ENCODE results near the gene EXOC3.

The EXOC3 gene

DNA sequence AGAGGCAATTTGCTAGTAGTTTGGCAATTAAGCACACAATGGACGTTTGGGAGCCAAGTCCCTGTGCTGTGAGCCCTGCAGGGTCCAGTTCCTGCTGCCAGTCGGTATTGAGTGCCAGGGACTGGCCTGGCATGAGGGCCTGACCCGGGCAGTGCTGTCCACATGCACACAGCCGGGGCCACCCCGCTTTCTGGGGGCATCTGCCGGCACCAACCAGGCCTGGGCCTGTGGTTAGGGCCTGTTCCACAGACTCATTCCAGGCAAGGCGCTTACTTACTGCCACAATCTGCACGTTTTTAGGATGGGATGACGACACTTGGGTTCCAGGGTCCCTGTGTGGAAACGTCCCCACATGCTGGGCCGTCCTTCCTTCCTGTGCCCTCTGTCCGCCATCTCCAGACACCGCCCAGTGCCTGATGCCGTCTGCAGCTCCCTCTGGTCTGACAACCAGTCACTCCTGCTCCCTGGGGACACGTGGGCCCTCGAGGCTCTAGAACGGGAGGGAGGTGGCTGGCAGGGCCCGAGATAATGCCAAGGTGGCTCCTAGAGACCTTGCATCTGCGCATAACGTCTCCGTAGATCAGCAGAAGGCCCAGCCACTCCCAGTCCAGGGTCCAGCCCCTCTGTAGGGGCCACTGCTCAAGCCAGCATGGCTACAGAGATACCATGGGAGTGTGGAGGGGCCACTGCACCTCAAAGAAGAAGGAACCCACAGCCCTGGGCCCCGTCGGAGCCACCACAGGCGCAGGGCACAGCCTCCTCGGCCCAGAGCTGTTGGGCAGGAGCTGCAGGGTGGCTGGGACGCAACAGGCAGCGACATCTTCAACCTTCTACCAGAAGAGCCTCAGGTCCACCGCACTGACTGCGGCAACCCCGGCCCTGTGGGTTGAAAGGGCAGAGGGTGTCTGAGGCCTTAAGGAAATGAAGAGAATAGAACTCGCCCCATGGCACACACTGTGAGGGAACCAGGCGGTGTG, 56.5 kb downstream of the EXOC3 start:
- TF ChIP-seq, protein P1, sequence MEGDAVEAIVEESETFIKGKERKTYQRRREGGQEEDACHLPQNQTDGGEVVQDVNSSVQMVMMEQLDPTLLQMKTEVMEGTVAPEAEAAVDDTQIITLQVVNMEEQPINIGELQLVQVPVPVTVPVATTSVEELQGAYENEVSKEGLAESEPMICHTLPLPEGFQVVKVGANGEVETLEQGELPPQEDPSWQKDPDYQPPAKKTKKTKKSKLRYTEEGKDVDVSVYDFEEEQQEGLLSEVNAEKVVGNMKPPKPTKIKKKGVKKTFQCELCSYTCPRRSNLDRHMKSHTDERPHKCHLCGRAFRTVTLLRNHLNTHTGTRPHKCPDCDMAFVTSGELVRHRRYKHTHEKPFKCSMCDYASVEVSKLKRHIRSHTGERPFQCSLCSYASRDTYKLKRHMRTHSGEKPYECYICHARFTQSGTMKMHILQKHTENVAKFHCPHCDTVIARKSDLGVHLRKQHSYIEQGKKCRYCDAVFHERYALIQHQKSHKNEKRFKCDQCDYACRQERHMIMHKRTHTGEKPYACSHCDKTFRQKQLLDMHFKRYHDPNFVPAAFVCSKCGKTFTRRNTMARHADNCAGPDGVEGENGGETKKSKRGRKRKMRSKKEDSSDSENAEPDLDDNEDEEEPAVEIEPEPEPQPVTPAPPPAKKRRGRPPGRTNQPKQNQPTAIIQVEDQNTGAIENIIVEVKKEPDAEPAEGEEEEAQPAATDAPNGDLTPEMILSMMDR (IDR thresholded peaks at IDR 0.05; ENCODE audit: poor library complexity, severe bottlenecking) = no peak
- no peak overlapping the region for H3K27ac ChIP-seq (ENCODE audit: poor library complexity, severe bottlenecking)
- no peaks in the 10 kb centered on the region for H3K36me3 ChIP-seq (ENCODE audit: low read depth)
- DNase-seq (ENCODE audit: low spot score) (no peak), ATAC-seq (ENCODE audit: low read depth) (no peak)
- H3K27me3 ChIP-seq (ENCODE audit: insufficient read depth, poor library complexity, severe bottlenecking) = peaks cover 67% of the 10 kb centered on the region
- H3K9me3 ChIP-seq (ENCODE audit: severe bottlenecking) = no peaks in the 10 kb centered on the region
- H3K4me1 ChIP-seq (ENCODE audit: insufficient read depth, poor library complexity, severe bottlenecking) = no peaks in the 10 kb centered on the region
- H3K4me3 ChIP-seq (ENCODE audit: severe bottlenecking) = no peak overlapping the region

DNA sequence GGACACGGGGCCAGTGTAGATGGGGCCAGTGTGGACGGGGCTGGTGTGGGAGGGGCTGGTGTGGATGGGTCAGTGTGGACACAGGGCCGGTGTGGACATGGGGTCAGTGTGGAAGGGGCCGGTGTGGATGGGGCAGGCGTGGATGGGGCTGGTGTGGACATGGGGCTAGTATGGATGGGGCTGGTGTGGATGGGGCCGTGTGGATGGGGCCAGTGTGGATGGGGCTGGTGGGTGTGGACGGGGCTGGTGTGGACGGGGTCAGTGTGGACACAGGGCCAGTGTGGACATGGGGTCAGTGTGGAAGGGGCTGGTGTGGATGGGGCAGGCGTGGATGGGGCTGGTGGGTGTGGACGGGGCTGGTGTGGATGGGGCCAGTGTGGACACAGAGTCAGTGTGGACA, 57.5 kb downstream of the EXOC3 start:
- DNase-seq (ENCODE audit: low spot score) (no peak), ATAC-seq (ENCODE audit: low read depth) (no peak)
- peaks cover 69% of the 10 kb centered on the region for H3K27me3 ChIP-seq (ENCODE audit: insufficient read depth, poor library complexity, severe bottlenecking)

DNA sequence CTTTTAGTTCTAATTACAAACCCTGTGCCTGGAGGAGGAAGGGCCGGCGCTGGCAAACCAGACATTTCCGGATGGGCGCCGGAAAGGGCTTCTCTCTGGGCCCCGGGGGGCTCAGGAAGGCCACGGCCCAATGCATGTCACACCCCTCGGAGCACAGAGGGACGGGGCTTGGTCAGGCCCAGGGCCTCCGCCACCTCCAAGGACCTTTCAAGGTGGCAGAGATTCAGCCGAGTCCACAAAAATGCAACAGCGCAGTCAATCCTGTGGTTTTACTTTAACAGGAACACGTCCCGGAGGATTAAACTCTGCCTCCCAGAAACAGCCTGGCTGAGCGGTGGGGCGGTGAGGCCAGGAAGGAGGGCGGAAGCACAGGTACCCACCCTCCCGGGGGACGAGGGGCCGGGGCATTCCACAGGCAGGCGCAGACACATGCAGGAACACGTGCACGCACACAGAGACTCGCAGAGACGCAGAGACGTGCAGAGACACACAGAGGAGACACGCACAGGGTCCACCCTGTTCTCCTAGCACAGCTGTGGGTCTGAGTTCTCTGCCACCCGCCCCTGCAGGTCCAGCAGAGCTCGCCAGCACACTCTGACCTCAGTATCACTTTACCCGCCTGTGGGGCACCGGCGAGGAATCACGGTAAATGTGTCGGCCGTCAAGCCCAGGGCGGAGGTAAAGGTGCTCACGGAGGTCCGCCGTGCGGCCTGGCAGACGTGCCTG, 58.3 kb downstream of the EXOC3 start:
- Histone ChIP-seq H3K36me3 (ENCODE audit: low read depth) (no peaks in the 10 kb centered on the region), H3K4me3 (ENCODE audit: severe bottlenecking) (no peak overlapping the region), H3K9me3 (ENCODE audit: severe bottlenecking) (no peaks in the 10 kb centered on the region), H3K27ac (ENCODE audit: poor library complexity, severe bottlenecking) (no peak overlapping the region), H3K27me3 (ENCODE audit: insufficient read depth, poor library complexity, severe bottlenecking) (peaks cover 69% of the 10 kb centered on the region), H3K4me1 (ENCODE audit: insufficient read depth, poor library complexity, severe bottlenecking) (no peaks in the 10 kb centered on the region)
- DNase-seq (ENCODE audit: low spot score) = no peak
- ATAC-seq (ENCODE audit: low read depth) = peak; percentile 19; the same call in 2 of the 3 replicates
- TF ChIP-seq, protein P1 (IDR thresholded peaks at IDR 0.05; ENCODE audit: poor library complexity, severe bottlenecking) = no peak

More for the DNA sequence above, 57.5 kb downstream of the EXOC3 start:
- no peak overlapping the region for H3K4me3 ChIP-seq (ENCODE audit: severe bottlenecking)
- no peaks in the 10 kb centered on the region for H3K4me1 ChIP-seq (ENCODE audit: insufficient read depth, poor library complexity, severe bottlenecking)
- no peak overlapping the region for H3K27ac ChIP-seq (ENCODE audit: poor library complexity, severe bottlenecking)
- no peaks in the 10 kb centered on the region for H3K9me3 ChIP-seq (ENCODE audit: severe bottlenecking)
- TF ChIP-seq, protein P1 (IDR thresholded peaks at IDR 0.05; ENCODE audit: poor library complexity, severe bottlenecking) = no peak
- no peaks in the 10 kb centered on the region for H3K36me3 ChIP-seq (ENCODE audit: low read depth)

DNA sequence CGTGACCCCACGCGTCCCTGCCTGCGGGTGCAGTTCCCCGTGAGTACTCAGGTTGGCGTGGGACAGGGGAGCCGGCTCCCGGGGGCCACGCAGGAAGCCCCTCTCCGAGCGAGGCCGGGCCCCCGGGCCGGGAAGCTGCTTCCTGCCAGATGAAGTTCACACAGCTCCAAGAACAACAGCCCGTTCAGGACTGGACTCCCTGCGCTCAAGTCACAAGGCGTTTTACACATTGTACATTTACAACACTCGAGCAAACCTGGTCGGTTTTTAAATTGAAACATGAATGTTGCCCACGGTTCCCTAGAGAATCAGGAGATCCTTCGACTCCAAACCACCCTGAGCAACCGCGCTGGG, 58.8 kb downstream of the EXOC3 start:
- ATAC-seq (ENCODE audit: low read depth) (no peak), DNase-seq (ENCODE audit: low spot score) (no peak)
- H3K4me1 ChIP-seq (ENCODE audit: insufficient read depth, poor library complexity, severe bottlenecking) = no peaks in the 10 kb centered on the region
- peaks cover 63% of the 10 kb centered on the region for H3K27me3 ChIP-seq (ENCODE audit: insufficient read depth, poor library complexity, severe bottlenecking)
- no peaks in the 10 kb centered on the region for H3K9me3 ChIP-seq (ENCODE audit: severe bottlenecking)
- no peaks in the 10 kb centered on the region for H3K36me3 ChIP-seq (ENCODE audit: low read depth)
- TF ChIP-seq, protein P1 (IDR thresholded peaks at IDR 0.05; ENCODE audit: poor library complexity, severe bottlenecking) = no peak
- H3K4me3 ChIP-seq (ENCODE audit: severe bottlenecking) = no peak overlapping the region
- H3K27ac ChIP-seq (ENCODE audit: poor library complexity, severe bottlenecking) = no peak overlapping the region
